Stimulated activated CD8-positive, alpha-beta memory T cell treated with anti-CD3 and anti-CD28 coated beads, Interleukin-4, amount 100 ng/mL, for 1 hour (primary cell): ENCODE results near the gene SLC12A4.
"Not testable (repeated sequence)": the region's sequence is repeated elsewhere in the genome, so short reads cannot be mapped to it uniquely, and the experiment has no call there.

Experiments used
- DNase-seq, 2 donors: peaks; one replicate each; pipeline ENCODE4 v3.0.0-alpha.2; 2020; ENCODE audit warnings: low read depth in 2 of 2, low spot score in 1 of 2

Gene SLC12A4

DNA sequence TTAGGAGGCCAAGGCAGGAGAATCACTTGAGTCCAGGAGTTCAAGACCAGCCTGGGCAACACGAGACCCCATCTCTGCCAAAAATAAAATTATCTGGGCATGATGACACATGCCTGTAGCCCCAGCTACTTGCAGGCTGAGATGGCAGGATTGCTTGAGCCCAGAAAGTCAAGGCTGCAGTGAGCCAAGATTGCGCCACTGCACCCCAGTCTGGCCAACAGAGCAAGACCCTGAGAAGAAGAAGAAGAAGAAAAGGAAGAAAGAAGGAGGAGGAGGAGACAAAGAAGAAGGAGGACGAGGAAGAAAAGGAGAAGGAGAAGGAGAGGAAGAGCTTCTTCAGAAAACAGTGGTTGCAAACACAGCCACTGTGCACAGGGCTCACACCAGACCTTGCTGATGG lies 20.2 kb upstream of the SLC12A4 start:
- DNase-seq, result no peak

DNA sequence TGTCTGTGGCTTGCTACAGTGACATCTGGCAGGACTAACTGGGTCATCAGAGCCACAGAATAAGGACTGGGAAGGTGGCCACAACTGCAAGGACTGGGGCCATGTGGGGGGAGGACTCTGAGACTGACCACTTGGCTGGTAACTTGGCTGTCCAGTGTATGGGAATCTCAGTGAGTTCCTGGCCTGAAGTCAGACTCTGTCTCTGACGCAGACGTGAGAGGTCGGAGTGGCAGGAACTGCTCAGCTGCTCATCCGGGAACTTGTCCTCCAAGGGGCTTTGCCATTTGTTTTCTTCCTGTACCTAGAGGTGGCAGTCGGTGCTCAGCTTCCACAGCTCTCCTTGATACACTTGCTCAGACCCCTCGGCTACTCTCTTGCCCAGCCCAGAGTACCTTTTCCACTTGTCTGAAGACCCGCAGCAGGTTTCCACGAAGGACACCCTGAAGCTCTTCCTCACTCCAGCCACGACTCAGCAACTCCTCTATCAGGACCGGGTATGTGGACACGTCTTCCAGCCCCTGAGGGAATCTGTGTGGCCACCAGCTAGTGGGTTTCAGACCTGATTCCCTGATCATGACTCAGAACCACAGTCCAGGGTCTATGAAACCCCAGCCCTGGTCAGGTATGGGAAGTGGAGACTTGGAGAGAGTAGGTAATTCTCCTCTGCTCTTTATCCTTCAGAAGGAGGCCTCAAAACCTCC lies 19.2 kb upstream of the SLC12A4 start:
- DNase-seq, result no peak

DNA sequence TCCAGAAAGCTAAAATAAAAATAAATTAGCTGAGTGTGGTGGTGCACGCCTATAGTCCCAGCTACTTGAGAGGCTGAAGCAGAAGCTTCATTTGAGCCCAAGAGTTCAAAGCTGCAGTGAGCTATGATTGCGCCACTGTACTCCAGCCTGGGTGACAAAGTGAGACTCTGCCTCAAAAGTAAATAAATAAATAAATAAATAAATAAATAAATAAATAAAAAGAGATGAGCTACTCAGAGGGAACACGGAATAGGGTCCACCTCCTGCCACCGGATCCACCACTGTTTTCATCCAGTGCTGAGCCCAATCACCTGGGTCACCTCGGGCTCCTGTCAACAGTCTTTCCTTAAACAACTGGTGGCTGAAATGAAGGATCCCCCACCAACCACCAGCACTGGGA lies 18.5 kb upstream of the SLC12A4 start:
- DNase-seq, result no peak

DNA sequence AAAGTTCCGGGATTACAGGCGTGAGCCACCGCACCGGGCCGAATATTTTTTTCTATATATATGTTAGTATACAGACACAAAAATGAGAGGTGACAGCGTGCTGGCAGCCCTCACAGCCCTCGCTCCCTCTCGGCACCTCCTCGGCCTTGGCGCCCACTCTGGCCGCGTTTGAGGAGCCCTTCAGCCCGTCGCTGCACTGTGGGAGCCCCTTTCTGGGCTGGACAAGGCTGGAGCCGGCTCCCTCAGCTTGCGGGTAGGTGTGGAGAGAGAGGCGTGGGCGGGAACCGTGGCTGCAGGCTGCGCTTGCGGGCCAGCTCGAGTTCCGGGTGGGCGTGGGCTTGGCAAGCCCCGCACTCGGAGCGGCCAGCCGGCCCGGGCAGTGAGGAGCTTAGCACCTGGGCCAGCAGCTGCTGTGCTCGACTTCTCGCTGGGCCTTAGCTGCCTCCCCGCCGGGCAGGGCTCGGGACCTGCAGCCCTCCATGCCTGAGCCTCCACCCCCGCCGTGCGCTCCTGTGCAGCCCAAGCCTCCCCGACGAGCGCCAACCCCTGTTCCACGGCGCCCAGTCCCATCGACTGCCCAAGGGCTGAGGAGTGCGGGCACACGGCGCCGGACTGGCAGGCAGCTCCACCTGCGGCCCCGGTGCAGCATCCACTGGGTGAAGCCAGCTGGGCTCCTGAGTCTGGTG lies 13.7 kb upstream of the SLC12A4 start:
- no peak for DNase-seq

DNA sequence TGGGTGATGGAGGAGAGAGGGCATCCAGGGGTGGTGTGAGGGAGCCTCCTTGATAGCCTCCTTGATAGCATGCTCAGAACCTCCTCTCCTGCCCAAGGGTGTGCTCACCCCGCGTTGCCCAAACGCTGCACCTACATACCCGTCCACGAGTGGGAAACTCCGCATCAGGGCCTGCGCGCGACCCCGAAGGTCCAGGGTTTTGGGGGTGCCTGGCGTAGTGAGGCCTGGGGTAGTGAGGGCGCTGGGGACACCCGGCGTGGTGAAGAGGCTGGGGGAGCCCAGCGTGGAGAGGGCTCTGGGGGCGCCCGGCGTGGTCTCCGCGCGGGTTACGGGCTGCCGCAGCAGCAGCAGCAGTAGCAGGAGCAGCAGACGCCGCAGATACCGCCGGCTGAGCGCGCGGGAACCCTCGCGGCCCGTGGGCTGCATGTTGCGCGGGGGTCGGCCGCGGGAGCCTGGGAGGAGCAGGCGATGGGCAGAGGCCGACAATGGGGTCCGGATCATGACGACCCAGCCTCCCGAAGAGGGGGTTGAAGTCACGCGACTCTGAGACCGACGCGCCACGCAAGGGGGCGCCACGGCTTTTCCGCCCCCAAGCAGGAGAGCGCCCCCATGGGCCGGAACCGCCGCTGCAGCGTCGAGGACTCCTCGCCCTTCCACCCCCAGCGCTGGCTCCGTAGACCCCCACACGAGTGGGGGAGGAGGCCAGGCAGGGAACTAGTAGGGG lies 11.7 kb upstream of the SLC12A4 start, which contains the start of gene DPEP3:
Gene DPEP3 (minus strand): TSS at position 545 of the 724 bp plus-strand sequence. CDS start 119 bp downstream, at position 426.
- no peak for DNase-seq

DNA sequence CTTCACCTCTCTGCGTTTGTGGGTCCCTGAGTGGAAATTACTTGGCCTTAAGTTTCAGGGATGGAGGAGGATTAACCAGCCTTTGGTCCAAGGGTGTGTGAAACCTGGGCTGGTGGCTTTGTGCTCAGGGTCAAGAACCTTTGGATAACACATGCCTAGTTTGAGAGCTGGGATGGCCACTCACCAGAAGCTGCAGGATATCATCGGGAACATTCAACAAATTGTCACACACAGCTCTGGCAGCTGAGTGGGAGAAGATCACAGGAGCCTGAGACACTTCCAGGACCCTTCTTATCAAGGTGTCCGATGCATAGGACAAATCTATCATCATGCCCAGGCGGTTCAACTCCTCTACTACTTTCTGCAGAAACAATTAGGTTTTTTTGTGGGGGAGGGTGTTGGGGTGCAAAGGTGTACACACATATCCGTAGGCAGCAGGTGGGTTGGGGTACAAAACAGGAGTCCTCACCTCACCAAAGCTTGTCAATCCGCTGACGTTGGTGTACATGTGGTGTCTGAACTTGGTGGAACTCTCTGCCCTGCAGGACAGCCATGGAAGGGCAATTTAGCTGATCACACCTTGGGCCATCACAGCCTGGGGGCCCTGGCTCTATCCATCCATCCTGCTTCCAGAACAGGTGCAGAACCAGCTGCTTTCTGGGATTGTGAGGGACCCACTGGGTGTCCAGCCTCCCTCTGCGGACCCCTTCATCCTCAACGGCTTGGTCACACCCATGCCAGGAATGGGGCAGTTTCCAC lies 9.2 kb upstream of the SLC12A4 start:
- DNase-seq, result no peak

DNA sequence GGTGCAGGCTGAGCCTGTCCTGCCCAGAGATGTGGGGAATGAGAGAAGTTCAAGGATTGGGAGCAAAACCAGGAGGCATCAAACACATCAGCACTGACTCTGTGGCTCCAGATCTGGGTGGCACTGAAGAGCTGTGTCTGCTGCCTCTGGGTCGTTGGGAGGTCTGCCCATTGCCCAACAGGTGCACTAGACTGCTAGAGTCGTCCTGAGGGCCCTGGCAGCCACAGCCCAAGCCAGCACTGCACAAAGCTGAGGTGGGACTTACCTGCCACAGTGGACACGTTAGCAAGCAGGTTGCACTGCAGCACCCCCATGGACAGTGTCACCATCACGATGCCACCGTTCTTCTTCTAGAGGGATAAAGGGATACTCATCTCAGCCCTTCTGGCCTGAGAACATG lies 8.6 kb upstream of the SLC12A4 start:
- DNase-seq, result no peak

DNA sequence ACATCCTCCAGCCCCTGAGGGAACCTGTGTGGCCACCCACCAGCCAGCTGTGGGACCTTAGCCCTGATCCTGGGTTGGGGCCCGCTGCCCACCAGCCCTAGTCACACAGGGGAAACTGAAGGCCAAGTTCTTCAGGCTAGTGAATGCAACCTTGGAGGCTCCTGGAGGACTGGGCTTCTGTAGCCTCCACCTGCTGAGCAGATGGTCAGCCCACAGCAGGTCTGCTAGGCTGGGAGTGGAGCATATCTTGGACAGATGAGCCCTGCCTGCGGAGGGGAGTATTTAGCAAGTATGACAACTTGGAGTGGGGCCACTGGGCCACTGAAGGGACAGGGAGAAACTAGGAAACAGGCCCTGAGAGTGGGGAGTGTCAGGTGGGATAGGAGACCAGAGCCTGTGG lies 7.8 kb upstream of the SLC12A4 start:
- DNase-seq, result no peak

DNA sequence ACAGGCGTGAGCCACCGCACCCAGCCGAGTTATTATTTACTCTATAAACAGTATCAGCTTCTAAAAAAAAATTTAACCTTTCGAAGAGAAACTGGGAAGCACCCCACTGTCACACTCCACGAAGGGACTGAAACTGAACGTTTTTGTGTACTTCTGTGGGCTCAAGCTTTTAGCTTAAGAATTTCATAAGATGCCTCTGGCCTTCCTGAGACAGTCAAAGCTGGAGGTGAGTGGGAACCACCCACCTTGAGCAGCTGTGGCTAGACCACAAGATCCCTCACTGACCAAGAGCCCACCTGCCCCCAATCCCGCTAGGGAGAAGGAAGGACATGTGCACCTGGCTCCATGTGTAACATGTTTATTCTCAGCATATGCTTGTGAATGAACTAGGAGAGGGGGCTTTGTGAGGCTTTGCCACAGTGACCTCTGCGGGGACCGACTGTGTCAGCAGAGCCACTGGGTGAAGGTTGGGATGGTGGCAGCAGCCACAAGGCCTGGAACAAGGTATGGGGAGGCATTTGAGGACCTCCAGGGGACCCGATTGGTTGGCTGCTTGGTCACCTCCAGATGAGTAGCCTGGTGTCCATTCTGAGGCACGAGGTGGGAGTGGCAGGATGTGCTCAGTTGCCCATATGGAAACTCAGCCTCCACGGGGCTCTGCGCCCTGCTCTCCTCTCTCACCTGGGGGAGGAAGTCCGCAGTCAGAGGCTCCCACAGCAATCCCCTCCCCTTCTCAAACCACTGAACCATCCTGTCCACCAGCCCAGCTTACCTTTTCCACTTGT lies 7.1 kb upstream of the SLC12A4 start:
- no peak for DNase-seq

DNA sequence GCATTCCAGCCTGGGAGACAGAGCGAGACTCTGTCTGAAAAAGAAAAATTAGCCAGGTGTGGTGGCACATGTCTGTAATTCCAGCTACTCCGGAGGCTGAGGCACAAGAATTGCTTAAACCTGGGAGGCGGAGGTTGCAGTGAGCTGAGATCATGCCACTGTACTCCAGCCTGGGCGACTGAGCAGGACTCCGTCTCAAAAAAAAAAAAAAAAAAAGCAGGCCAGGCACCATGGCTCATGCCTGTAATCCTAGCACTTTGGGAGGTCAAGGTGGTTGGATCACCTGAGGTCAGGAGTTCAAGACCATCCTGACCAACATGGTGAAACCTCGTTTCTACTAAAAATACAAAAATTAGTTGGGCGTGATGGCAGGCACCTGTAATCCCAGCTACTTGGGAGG lies 3.8 kb upstream of the SLC12A4 start:
- DNase-seq, result not testable (repeated sequence)

DNA sequence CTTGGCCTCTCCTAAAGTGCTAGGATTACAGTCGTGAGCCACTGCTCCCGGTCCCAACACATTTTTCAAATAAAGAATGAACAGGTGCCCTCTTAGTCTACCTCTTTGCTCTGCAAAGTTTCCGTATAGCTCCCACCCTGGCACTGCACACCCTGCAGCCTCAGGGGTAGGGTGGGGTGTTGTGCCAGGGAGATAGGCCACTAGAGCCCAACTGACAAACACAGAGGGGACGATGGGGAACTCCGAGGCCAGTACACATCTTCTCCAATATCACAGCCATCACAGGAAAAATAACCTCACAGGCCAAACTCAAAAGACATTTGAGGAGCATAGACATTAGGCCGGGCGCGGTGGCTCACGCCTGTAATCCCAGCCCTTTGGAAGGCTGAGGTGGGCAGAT lies 2.7 kb upstream of the SLC12A4 start:
- DNase-seq, result no peak

DNA sequence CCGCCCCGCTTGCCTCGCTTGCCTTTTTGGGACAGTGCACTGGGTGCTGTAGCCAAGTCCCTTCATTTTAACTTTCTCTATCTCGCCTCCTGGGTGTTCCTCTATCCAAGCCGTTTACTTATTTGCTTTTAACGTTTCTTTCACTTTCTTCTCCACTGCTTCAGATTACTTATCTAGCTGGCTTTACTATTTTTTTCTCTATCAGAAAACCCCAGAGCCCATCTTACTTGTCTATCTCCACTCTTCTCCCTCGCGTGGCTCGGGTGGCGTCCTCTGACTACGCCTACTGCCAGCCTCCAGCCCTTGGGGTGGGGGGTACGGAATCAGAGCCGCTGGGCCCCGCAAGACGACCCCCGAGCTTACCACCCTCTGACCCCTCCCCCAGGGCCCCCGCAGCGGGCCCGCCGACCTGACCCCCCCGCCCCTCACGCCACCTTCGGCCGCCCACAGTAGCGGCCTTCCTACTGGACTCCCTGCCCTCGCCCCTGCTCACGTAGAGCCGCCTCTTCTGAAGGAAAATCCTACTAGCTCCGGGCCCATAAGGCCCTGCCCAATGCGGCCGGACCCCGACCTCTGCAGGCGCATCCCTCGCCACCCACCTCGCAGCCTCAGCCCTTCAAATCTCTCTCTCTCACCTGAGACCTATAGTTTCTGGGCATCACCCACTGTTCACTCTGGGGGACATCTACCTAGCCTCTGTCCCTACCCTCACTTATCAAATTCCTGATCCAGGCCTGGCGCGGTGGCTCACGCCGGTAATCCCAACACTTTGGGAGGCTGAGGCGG lies 1.0 kb upstream of the SLC12A4 start:
- DNase-seq, result no peak

DNA sequence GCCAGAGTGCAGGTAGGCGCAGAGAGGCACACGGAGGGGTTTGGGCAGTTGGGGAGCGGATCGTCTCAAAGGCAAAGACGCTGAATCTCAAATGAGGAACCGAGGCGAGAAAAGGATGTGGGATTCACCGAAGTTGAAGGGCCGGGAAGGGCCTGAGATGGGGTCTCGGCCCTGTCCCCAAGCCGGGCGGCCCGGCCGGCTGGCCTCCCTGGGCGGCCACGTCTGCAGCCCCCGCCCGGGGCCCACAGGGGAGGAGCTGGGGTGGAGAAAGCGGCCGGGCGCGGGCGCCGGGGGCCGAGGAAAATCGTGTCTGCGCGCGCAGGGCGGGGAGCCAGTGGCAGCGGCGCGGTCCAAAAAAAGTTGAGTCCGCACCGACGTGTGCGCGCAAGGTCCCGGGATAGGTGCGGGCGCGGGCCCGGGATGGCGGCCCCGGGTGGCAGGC lies 458 bp downstream of the SLC12A4 start:
- DNase-seq, result no peak

DNA sequence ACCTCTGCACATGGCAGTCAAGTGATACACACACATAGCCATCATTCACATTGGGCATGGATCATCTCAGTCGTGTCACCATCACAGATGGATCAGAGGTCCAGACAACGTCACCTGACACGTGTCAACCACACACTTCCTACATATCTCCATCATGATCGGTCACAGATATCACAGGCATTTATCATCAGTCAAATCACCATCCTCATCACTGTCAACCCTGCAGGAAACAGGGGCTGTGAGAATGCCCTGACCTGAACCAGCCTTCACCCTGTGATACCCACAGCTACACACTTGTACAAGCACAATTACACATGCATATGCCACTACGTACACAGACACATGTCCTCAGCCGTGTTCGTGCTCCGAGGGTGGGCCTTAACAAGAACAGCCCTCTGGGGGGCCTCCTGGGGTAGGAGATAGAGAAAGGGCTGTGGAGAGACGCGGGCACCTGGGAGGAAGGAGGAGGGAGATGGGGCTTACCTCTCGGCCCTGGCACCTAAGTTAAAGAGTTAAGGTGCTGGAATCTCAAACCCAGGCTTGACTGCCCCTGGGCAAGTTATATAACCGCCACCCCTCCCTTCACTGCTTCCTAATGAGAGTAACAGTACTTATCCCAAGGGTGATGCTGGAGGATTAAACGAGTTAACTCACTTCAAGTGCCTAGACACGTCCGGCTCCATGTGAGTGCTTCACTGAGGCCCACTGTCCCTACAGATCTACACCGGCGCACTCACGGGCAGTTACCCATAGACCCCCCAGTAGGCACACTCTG lies 1.1 kb downstream of the SLC12A4 start:
- no peak for DNase-seq

DNA sequence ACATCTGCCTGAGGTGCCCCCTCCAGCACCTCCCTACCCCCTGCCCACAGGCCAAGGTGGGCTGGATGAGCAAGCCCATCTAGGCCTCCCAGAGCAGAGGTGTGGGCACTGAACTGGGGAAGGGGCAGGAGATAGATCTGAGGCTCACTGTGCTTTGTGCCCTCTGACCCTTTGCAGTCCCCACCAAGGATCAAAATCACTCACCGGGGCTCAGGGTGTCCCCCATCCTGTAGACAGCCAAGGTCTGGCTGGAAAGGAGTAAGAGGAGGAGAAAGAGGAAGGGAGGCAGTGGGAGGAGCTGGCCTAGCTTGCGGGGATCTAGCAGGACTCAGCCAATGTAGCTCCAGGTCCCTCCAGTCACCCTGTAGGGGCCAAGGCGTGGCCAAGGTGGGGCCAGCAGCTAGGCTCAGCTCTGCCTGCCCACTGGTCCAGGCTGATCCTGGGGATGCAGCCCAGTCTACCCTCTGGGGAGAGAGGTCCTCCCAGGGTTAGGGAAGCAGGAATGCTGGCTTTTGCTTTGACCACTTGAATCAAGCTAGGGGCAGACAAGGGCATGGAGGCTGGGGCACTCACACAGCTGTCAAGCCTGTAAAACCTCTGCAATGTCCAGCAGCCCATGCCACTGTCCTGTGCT lies 1.8 kb downstream of the SLC12A4 start:
- no peak for DNase-seq

DNA sequence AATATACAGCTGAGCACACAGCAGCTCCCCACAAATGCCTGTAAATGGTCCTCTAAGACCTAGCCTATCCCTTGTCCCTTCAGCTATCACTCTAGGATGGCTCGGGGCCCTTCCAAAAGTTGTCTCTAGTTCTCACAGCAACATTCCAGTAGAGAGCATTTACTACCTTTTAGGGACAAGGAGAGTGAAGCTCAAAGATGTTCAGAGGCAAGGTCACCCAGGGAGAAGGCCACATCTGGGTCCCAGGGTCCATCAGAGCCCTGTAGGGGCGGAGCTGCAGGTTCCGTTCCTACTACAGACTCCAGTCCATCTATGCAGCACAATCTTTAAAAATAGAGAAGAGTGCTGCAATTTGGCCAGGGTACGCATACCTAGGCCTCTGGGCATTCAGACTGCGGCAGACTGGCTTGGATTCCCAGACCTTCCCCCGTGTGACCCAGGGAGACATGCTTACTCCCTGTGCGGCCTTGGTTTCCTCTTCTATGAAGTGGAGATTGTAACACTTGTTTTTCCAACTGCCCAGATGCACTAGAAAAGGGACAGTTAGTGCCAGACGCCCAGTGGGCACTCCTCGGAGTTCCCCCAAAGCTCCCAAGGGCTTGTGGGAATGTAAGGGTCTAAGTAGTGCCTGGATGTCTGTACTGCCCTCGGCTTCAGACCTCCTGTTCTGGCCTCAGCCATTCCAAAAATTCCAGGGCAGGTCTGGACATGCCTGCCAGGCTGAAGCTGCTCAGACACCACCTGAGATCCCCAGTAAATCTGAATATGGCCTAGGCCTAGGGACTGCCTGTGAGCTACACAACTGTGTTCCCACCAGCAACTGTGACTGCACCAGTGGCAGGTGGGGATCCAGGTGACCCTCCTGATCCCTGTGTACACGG lies 2.5 kb downstream of the SLC12A4 start:
- DNase-seq, result no peak

DNA sequence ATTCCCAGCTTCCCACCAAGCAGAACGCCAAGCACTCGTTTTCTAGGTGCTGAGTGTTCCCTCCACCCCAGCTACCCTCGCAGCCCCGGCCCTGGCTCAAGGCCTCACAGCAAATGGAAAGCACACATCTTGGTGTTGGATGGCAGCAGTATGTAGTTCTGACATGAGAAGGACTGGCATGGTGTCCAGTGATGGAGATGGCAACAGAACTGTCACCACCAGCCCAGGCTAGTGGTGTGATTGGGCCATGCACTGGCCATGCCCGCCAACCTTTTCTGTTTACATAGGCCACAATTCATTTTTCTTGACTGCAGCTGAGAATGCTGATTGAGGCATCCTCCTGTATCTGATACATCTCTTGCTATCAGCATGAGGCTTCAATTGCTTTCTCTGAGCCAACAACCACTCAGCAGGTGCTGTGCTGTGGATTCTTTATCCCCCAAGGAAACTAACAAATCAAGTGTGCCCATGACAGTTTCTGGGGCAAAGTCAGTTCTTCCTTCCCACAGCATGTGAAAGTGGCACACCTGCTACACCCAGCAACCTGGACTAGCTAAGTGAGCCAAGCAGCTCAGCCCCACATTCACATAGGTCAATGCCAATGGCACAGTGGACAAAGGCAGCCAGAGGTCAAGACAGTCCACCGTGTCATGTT lies 3.8 kb downstream of the SLC12A4 start:
- no peak for DNase-seq
